ENCODE results near the gene FBXL19.

FBXL19 gene

GRCh38 chr16:30925995-30926811, 2.8 kb downstream of the FBXL19 start:
- Histone ChIP-seq H3K23ac (ENCODE audit: low read length) (peak overlapping the region; percentile 66), H3K4ac (ENCODE audit: low read depth, low read length) (no peak overlapping the region), H3K4me1 (ENCODE audit: control insufficient read depth, low read depth, low read length) (no peaks in the 10 kb centered on the region), H3K9ac (ENCODE audit: low read length) (peak overlapping the region; percentile 44), H3K79me2 (ENCODE audit: control insufficient read depth, insufficient read depth, low read length) (peaks cover 12% of the 10 kb centered on the region), H3K4me3 (ENCODE audit: low read length) (no peak overlapping the region), H3K18ac (ENCODE audit: low read length) (no peak overlapping the region), H2BK5ac (ENCODE audit: low read length) (no peak overlapping the region), H3K56ac (ENCODE audit: low read length) (peak overlapping the region; percentile 91), H4K8ac (ENCODE audit: low read depth, low read length) (no peak overlapping the region), H3K4me2 (ENCODE audit: low read length) (no peak overlapping the region), H4K5ac (ENCODE audit: low read length) (no peak overlapping the region), H2AK5ac (ENCODE audit: low read length) (no peak overlapping the region), H3K27me3 (ENCODE audit: insufficient read depth, low read length, poor library complexity) (no peaks in the 10 kb centered on the region), H3K27ac (ENCODE audit: low read depth, low read length) (no peak overlapping the region), H3K36me3 (ENCODE audit: control insufficient read depth, insufficient read depth, low read length) (peaks cover 22% of the 10 kb centered on the region), H3K79me1 (ENCODE audit: low read length) (peaks cover 12% of the 10 kb centered on the region), H2BK15ac (replicated peaks; ENCODE audit: low read depth) (no peak overlapping the region), H2BK120ac (ENCODE audit: low read depth, low read length) (no peak overlapping the region)
- no CpG with 5 or more reads among the region's 10 CpGs for WGBS (ENCODE audit: extremely low coverage, insufficient coverage, low lambda C conversion rate)
- no peak for DNase-seq

- no peak overlapping the region for H3K4me2 ChIP-seq (ENCODE audit: low read length)
- no CpG with 5 or more reads among the region's 22 CpGs for WGBS (ENCODE audit: extremely low coverage, insufficient coverage, low lambda C conversion rate)
- DNase-seq = no peak
- peak overlapping the region; percentile 15 for H3K9ac ChIP-seq (ENCODE audit: low read length)
- H4K5ac ChIP-seq (ENCODE audit: low read length) = no peak overlapping the region
- H4K8ac ChIP-seq (ENCODE audit: low read depth, low read length) = no peak overlapping the region
- H2BK120ac ChIP-seq (ENCODE audit: low read depth, low read length) = no peak overlapping the region
- H3K4ac ChIP-seq (ENCODE audit: low read depth, low read length) = no peak overlapping the region
- no peak overlapping the region for H3K23ac ChIP-seq (ENCODE audit: low read length)
- no peak overlapping the region for H2BK5ac ChIP-seq (ENCODE audit: low read length)
- H3K4me3 ChIP-seq (ENCODE audit: low read length) = no peak overlapping the region
- H3K79me2 ChIP-seq (ENCODE audit: control insufficient read depth, insufficient read depth, low read length) = peaks cover 12% of the 10 kb centered on the region
- no peaks in the 10 kb centered on the region for H3K27me3 ChIP-seq (ENCODE audit: insufficient read depth, low read length, poor library complexity)
- H3K27ac ChIP-seq (ENCODE audit: low read depth, low read length) = no peak overlapping the region
- H2BK15ac ChIP-seq (replicated peaks; ENCODE audit: low read depth) = no peak overlapping the region
- no peak overlapping the region for H3K18ac ChIP-seq (ENCODE audit: low read length)
- H3K36me3 ChIP-seq (ENCODE audit: control insufficient read depth, insufficient read depth, low read length) = peaks cover 24% of the 10 kb centered on the region
- H2AK5ac ChIP-seq (ENCODE audit: low read length) = no peak overlapping the region
- peaks cover 13% of the 10 kb centered on the region for H3K79me1 ChIP-seq (ENCODE audit: low read length)
- no peaks in the 10 kb centered on the region for H3K4me1 ChIP-seq (ENCODE audit: control insufficient read depth, low read depth, low read length)
- no peak overlapping the region for H3K56ac ChIP-seq (ENCODE audit: low read length)
Observed at GRCh38 chr16:30926937-30927788, 3.8 kb downstream of the FBXL19 start.

- Histone ChIP-seq H4K8ac (ENCODE audit: low read depth, low read length) (no peak overlapping the region), H2BK120ac (ENCODE audit: low read depth, low read length) (no peak overlapping the region), H3K79me1 (ENCODE audit: low read length) (peaks cover 14% of the 10 kb centered on the region), H4K5ac (ENCODE audit: low read length) (no peak overlapping the region), H3K27me3 (ENCODE audit: insufficient read depth, low read length, poor library complexity) (no peaks in the 10 kb centered on the region), H3K56ac (ENCODE audit: low read length) (no peak overlapping the region), H3K4ac (ENCODE audit: low read depth, low read length) (no peak overlapping the region), H2BK5ac (ENCODE audit: low read length) (no peak overlapping the region), H3K4me2 (ENCODE audit: low read length) (no peak overlapping the region), H3K18ac (ENCODE audit: low read length) (no peak overlapping the region), H2AK5ac (ENCODE audit: low read length) (no peak overlapping the region), H3K9ac (ENCODE audit: low read length) (no peak overlapping the region), H3K79me2 (ENCODE audit: control insufficient read depth, insufficient read depth, low read length) (peaks cover 12% of the 10 kb centered on the region), H3K4me1 (ENCODE audit: control insufficient read depth, low read depth, low read length) (no peaks in the 10 kb centered on the region), H2BK15ac (replicated peaks; ENCODE audit: low read depth) (no peak overlapping the region), H3K4me3 (ENCODE audit: low read length) (no peak overlapping the region), H3K27ac (ENCODE audit: low read depth, low read length) (no peak overlapping the region), H3K23ac (ENCODE audit: low read length) (no peak overlapping the region), H3K36me3 (ENCODE audit: control insufficient read depth, insufficient read depth, low read length) (peaks cover 24% of the 10 kb centered on the region)
- WGBS (ENCODE audit: extremely low coverage, insufficient coverage, low lambda C conversion rate) = no CpG with 5 or more reads among the region's 15 CpGs
- DNase-seq = peak; percentile 97
Observed at GRCh38 chr16:30927789-30928378, 4.5 kb downstream of the FBXL19 start.

GRCh38 chr16:30928390-30928789, 5.0 kb downstream of the FBXL19 start:
- H3K27ac ChIP-seq (ENCODE audit: low read depth, low read length) = no peak overlapping the region
- no peak overlapping the region for H3K4me3 ChIP-seq (ENCODE audit: low read length)
- peak overlapping the region; percentile 15 for H3K56ac ChIP-seq (ENCODE audit: low read length)

DNA sequence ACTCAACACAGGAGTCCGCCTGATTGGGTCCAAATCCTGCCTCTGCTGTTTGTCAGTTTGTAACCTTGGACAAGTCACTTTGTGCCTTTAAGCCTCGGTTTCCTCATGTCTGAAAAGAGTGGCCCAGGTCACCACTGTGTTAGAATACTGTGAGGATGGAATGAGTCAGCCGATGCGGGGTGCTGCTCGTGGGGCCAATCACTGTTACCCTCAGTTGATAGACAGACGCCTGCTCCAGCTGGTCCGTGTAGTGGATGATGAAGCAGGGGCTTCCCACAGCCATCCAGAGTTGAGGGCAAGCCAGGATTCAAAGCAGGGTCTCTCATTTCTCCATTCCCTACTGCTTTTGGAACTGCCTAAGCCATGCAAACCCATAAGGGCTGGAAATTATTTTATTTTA, 5.8 kb downstream of the FBXL19 start:
- H3K36me3 ChIP-seq (ENCODE audit: control insufficient read depth, insufficient read depth, low read length) = peaks cover 24% of the 10 kb centered on the region
- WGBS (ENCODE audit: extremely low coverage, insufficient coverage, low lambda C conversion rate) = no CpG with 5 or more reads among the region's 7 CpGs

More at GRCh38 chr16:30928390-30928789, 5.0 kb downstream of the FBXL19 start:
- Histone ChIP-seq H3K23ac (ENCODE audit: low read length) (no peak overlapping the region), H4K5ac (ENCODE audit: low read length) (no peak overlapping the region), H3K79me1 (ENCODE audit: low read length) (peaks cover 14% of the 10 kb centered on the region), H2BK5ac (ENCODE audit: low read length) (no peak overlapping the region), H3K4ac (ENCODE audit: low read depth, low read length) (no peak overlapping the region), H3K27me3 (ENCODE audit: insufficient read depth, low read length, poor library complexity) (no peaks in the 10 kb centered on the region), H2AK5ac (ENCODE audit: low read length) (no peak overlapping the region), H3K4me1 (ENCODE audit: control insufficient read depth, low read depth, low read length) (no peaks in the 10 kb centered on the region), H4K8ac (ENCODE audit: low read depth, low read length) (no peak overlapping the region), H2BK120ac (ENCODE audit: low read depth, low read length) (no peak overlapping the region), H3K4me2 (ENCODE audit: low read length) (no peak overlapping the region), H3K9ac (ENCODE audit: low read length) (no peak overlapping the region), H2BK15ac (replicated peaks; ENCODE audit: low read depth) (no peak overlapping the region), H3K36me3 (ENCODE audit: control insufficient read depth, insufficient read depth, low read length) (peaks cover 24% of the 10 kb centered on the region), H3K18ac (ENCODE audit: low read length) (no peak overlapping the region), H3K79me2 (ENCODE audit: control insufficient read depth, insufficient read depth, low read length) (peaks cover 12% of the 10 kb centered on the region)
- no peak for DNase-seq
- no CpG with 5 or more reads among the region's 11 CpGs for WGBS (ENCODE audit: extremely low coverage, insufficient coverage, low lambda C conversion rate)

More for the DNA sequence above, 5.8 kb downstream of the FBXL19 start:
- DNase-seq = no peak
- Histone ChIP-seq H3K27ac (ENCODE audit: low read depth, low read length) (no peak overlapping the region), H2BK5ac (ENCODE audit: low read length) (no peak overlapping the region), H2AK5ac (ENCODE audit: low read length) (no peak overlapping the region), H3K9ac (ENCODE audit: low read length) (no peak overlapping the region), H3K79me1 (ENCODE audit: low read length) (peaks cover 14% of the 10 kb centered on the region), H3K4me1 (ENCODE audit: control insufficient read depth, low read depth, low read length) (no peaks in the 10 kb centered on the region), H4K8ac (ENCODE audit: low read depth, low read length) (no peak overlapping the region), H3K56ac (ENCODE audit: low read length) (no peak overlapping the region), H4K5ac (ENCODE audit: low read length) (no peak overlapping the region), H3K4ac (ENCODE audit: low read depth, low read length) (no peak overlapping the region), H3K4me3 (ENCODE audit: low read length) (no peak overlapping the region), H3K79me2 (ENCODE audit: control insufficient read depth, insufficient read depth, low read length) (peaks cover 12% of the 10 kb centered on the region), H3K18ac (ENCODE audit: low read length) (no peak overlapping the region), H3K27me3 (ENCODE audit: insufficient read depth, low read length, poor library complexity) (no peaks in the 10 kb centered on the region), H3K4me2 (ENCODE audit: low read length) (no peak overlapping the region), H2BK120ac (ENCODE audit: low read depth, low read length) (no peak overlapping the region), H2BK15ac (replicated peaks; ENCODE audit: low read depth) (no peak overlapping the region), H3K23ac (ENCODE audit: low read length) (no peak overlapping the region)

Data from mesendoderm (in vitro differentiated cells).